ENCODE results near the gene AMOTL1.

- TF ChIP-seq CTBP2 (IDR thresholded peaks at IDR 0.05; ENCODE audit: borderline replicate concordance, insufficient read depth, insufficient read length, low read length) (no peak), YY1 (IDR thresholded peaks at IDR 0.05; ENCODE audit: low read depth, low read length) (no peak), CTCF (IDR thresholded peaks at IDR 0.05; ENCODE audit: control extremely low read depth in 1 of 3, insufficient read depth in 1 of 3, low read depth in 1 of 3, low read length in 3 of 3) (no peak), KDM1A (IDR thresholded peaks at IDR 0.05; ENCODE audit: borderline replicate concordance, low read length) (no peak), SP2 (IDR thresholded peaks at IDR 0.05; ENCODE audit: low read length) (no peak), SRF (IDR thresholded peaks at IDR 0.05; ENCODE audit: low read depth, low read length) (no peak), RFX5 (IDR thresholded peaks at IDR 0.05; ENCODE audit: borderline replicate concordance, low read depth, low read length) (no peak), EP300 (IDR thresholded peaks at IDR 0.05; ENCODE audit: borderline replicate concordance in 1 of 2, low read depth in 2 of 2, low read length in 2 of 2) (no peak), CHD1 (IDR thresholded peaks at IDR 0.05; ENCODE audit: low read depth, low read length) (no peak), ASH2L (IDR thresholded peaks at IDR 0.05; ENCODE audit: low read length) (no peak)
These were observed 144.7 kb downstream of the AMOTL1 start for GRCh38 chr11:94912806-94913205.
